GM12892 (cell line): ENCODE data around the gene TNN.

ENCODE experiments used
- POLR2A ChIP-seq: IDR thresholded peaks from 2 replicates; pipeline ENCODE4 v1.6.1; 2011; ENCODE audit warnings: low read depth, low read length, control low read depth
- POLR2AphosphoS5 ChIP-seq: IDR thresholded peaks from 2 replicates; pipeline ENCODE4 v1.6.1; 2011; ENCODE audit warnings: low read depth, low read length, control low read depth
- TAF1 ChIP-seq: IDR thresholded peaks from 2 replicates; pipeline ENCODE4 v1.6.1; 2011; ENCODE audit warnings: low read depth, mild to moderate bottlenecking, control low read depth, low read length, borderline replicate concordance

DNA sequence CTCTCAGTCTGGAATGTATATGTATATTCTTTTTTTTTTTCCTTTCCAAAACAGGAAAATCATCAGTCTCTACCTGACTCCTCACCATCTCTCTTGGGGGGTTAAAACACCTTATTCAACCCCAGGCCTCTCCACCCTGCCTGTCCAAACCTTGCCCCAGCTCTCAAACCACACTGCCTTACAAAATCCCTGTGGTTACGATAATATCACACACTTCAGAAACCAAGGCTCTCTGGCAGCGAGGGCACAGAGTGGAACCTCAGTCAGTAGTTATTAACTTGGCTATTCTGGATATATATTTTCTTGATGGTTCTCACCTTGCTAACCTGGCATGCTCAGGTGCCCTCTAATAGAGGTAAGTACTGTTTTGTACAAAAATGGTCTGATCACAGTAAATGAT, 100.2 kb downstream of the TNN start:
- TF ChIP-seq TAF1 (no peak), POLR2A (no peak), POLR2AphosphoS5 (no peak)
